GM19452 (cell line): ENCODE measurements around the gene UGT1A10.
"Not testable (repeated sequence)": the region's sequence is repeated elsewhere in the genome, so short reads cannot be mapped to it uniquely, and the experiment has no call there.

ENCODE experiments used
- ATAC-seq: cut with Tn5 transposase; IDR thresholded peaks from one replicate; pipeline ENCODE4 v1.9.1; 2021; ENCODE audit not compliant: unreplicated experiment

Gene UGT1A10

DNA sequence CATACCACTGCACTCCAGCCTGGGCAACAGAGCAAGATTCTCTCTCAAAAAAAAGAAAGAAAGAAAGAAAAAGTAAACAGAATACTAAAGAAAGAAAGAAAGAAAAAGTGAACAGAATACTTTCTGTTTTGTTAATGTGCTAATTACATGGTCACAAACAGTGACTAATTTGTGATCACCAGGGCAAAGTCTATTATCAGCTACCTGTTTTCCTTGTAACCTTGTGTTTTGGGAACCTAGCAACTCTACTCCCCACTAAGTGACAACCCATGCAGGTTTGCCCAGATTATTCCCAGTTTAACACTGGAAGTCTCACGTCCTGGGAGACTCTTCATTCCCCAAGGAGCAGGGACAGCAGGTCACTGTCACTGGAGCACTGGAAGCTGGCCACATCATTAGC, 18.8 kb downstream of the UGT1A10 start:
- no peak for ATAC-seq

- not testable (repeated sequence) for ATAC-seq
Observed at GRCh38 chr2:233655943-233656342, 19.7 kb downstream of the UGT1A10 start.

DNA sequence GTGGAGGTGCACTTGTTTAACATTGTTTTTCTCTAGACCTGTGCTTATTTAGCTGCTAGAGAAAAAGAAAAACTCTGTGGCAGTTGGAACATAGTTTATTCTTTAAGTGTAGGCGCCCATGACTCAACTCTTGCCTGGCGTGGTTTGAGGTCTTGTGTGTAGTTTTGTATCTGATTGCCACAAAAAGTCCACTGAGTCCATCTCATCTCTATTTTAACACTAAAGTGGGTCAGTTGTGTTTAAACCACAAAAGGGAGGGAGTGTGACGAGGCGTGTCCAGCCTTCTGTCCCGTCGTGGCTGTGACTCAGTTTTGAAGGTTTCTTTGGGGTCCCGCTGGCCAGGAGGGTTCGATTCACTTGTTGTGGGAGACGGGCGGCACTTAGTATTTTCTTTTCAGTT, 20.2 kb downstream of the UGT1A10 start:
- ATAC-seq: no peak

GRCh38 chr2:233658610-233659009, 22.4 kb downstream of the UGT1A10 start:
- ATAC-seq: no peak

DNA sequence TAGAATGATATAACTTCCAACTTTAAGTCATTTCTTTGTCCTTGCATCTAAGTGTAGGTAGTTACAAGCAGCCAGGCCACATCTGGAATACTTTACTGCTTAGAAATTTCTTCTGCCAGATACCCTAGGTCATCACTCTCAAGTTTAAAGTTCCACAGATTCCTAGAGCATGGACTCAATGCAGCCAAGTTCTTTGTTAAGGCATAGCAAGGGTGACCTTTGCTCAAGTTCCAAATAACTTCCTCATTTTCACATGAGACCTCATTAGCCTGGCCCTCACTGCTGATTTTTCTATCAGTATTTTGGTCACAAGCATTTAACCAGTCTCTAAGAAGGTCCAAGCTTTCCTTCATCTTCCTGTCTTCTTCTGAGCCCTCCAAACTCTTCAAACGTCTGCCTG, 27.7 kb downstream of the UGT1A10 start:
- ATAC-seq: no peak

GRCh38 chr2:233668605-233669260, 32.5 kb downstream of the UGT1A10 start:
- no peak for ATAC-seq

- no peak for ATAC-seq
Observed at GRCh38 chr2:233671290-233672161, 35.3 kb downstream of the UGT1A10 start, which contains the start of gene UGT1A9. UGT1A9 (plus strand) TSS chr2:233671898; CDS start chr2:233671935, 37 bp downstream.

DNA sequence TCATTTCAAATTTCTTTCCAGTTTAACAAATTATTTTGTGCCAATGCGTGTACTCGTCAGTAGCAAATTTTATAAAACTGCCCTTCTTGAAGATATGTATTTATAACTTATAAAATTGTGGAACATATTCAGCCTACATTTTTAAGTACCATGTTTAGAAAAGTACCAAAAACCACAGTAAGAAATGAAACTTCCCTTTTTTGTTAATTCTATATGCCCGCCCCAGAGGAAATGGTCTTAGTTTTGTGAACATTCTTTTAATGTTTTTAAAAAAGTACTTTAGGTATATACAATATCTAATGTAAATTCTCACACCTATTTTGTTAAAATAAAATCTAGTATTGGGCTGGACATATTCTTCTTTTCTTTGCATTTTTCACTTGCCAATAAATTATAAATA, 36.6 kb downstream of the UGT1A10 start:
- no peak for ATAC-seq

GRCh38 chr2:233673896-233674295, 37.6 kb downstream of the UGT1A10 start:
- no peak for ATAC-seq

- no peak for ATAC-seq
Observed at GRCh38 chr2:233674314-233674713, 38.1 kb downstream of the UGT1A10 start.

DNA sequence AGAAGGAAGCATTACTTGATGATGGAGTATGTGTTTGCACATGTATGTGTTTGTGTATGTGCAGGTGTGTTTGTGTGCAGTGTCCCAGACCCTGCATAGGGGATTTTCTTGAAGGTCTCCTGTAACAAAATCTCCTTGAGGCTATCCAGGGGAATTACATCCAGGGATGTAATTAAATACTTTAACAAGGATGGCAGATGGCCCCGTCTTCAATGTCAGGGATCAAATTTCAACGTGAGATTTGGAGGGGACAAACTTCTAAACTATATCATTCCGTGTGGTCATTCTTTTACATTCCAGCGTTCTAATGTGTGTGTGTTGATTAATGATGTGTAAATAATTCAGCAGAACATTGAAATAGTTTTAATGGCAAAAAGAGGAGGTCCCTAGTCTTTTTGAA, 38.7 kb downstream of the UGT1A10 start:
- no peak for ATAC-seq

GRCh38 chr2:233676046-233676445, 39.8 kb downstream of the UGT1A10 start:
- no peak for ATAC-seq

GRCh38 chr2:233679196-233679595, 42.9 kb downstream of the UGT1A10 start:
- ATAC-seq: no peak

- ATAC-seq: no peak
Observed at GRCh38 chr2:233680361-233681045, 44.3 kb downstream of the UGT1A10 start.

- no peak for ATAC-seq
Observed at GRCh38 chr2:233681521-233682099, 45.4 kb downstream of the UGT1A10 start, which contains the start of gene UGT1A7. UGT1A7 (plus strand) TSS chr2:233681901; CDS start chr2:233681938, 37 bp downstream.

- no peak for ATAC-seq
Observed at GRCh38 chr2:233684640-233685039, 48.4 kb downstream of the UGT1A10 start.

GRCh38 chr2:233686928-233687327, 50.7 kb downstream of the UGT1A10 start:
- no peak for ATAC-seq

DNA sequence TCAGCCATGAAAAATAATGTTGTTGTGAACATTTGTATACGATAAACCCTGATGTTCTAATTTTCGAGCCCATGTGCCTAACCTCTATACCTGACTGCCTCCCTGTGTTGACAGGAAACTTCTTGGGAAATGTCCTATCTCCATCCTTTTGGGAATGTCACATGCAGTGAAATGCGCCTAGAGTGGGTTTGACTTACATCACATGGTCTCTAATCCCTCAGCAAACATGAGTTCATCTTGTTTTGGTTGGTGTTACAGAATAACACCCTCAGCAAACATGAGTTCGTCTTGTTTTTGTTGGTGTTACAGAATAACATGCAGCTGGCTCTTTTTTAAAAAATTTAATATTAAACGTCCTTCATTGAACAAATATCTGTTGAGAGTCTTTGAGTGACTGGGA, 52.1 kb downstream of the UGT1A10 start:
- ATAC-seq: no peak

GRCh38 chr2:233689031-233689430, 52.8 kb downstream of the UGT1A10 start:
- no peak for ATAC-seq

DNA sequence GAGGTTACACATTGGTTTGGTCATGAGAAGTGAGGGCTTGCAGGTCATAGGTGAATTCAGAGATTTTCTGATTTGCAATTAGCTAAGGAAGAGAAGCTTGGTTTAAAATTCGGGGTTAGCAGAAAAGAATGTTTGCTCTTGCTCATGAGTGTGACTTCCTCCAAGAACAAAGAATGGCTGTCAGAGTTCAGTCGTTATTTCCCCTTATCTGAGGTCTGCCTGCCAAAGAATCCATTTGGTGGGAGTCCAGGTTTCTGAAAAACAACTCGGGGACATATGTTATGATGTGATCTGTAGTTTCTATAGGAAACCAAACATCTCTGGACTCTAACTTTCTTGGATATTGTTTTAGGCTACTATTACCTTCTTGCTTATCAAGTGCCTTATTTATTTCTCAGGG, 53.3 kb downstream of the UGT1A10 start:
- ATAC-seq: no peak

DNA sequence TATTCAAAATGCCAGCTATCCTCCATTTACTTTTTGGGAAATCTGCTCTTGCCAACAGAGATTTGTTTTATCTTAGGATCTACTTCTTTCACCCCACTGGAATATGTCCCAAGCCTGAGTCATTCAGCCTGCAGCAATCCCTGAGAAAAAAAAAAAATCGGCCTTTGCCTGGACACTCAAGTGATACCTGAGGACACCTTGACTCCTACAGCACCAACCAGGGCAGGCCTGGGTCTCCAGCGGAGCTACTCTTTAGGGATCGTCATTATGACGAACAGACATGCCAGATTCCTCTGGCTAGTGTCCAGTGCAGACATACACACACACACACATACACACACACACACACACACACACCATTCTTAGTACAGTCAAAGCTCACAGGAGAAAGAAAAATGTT, 54.2 kb downstream of the UGT1A10 start:
- no peak for ATAC-seq
